IMR-90 (cell line): Measurements from ENCODE around the gene SLC12A7. TPM values are rescaled to one million over a fixed set of nuclear protein-coding genes. Genes with fewer than 3 reads are reported as not detected.

Source experiments
- ATAC-seq: fragments of 200-7000 bp; cut with Tn5 transposase; 2 replicates; pipeline ENCODE4 v1.9.1; 2020; ENCODE audit warnings: low read depth, mild to moderate bottlenecking, moderate library complexity
- BruUV-seq: library from RNA; stranded (reverse); fragments of 400-500 nt; replicated peaks from 2 replicates; lab custom pipeline; 2021; lab: Mats Ljungman, UMichigan
- CTCF ChIA-PET: fragments of 300-600 bp; formaldehyde crosslinking; extraction: SDS; loops from one replicate; lab custom pipeline; 2021; ENCODE audit warnings: antibody characterized with exemption; lab: Yijun Ruan, JAX
- POLR2A ChIA-PET: fragments of 300-600 bp; sonication (Branson Sonifier 250); formaldehyde crosslinking; loops from one replicate; lab custom pipeline; 2022; ENCODE audit warnings: antibody characterized with exemption; ENCODE audit not compliant: unreplicated experiment; lab: Charles Lee
- DNase-seq: peaks from one replicate; pipeline ENCODE4 v3.0.0; 2013
- H2AFZ ChIP-seq: replicated peaks from 2 replicates; pipeline ENCODE3; 2013; ENCODE audit warnings: low read length, mild to moderate bottlenecking; ENCODE audit not compliant: poor library complexity
- H2AK5ac ChIP-seq: 2 replicates; pipeline ENCODE4 v1.6.1; 2013; ENCODE audit warnings: low read depth, low read length, inconsistent platforms
- H2AK9ac ChIP-seq: replicated peaks from 2 replicates; pipeline ENCODE3; 2013; ENCODE audit warnings: mild to moderate bottlenecking, low read depth, low read length, moderate library complexity; ENCODE audit not compliant: poor library complexity
- H2BK120ac ChIP-seq: 2 replicates; pipeline ENCODE4 v1.6.1; 2013; ENCODE audit warnings: low read depth, low read length, inconsistent platforms
- H2BK15ac ChIP-seq: 3 replicates; pipeline ENCODE4 v1.6.1; 2013; ENCODE audit warnings: low read depth, low read length, inconsistent platforms
- H2BK20ac ChIP-seq: 2 replicates; pipeline ENCODE4 v1.6.1; 2013; ENCODE audit warnings: low read depth, mild to moderate bottlenecking, inconsistent platforms, low read length, moderate library complexity
- H2BK5ac ChIP-seq: 2 replicates; pipeline ENCODE4 v1.6.1; 2013; ENCODE audit warnings: mild to moderate bottlenecking, low read depth, low read length, inconsistent platforms; ENCODE audit not compliant: poor library complexity, severe bottlenecking
- H3K14ac ChIP-seq: replicated peaks from 2 replicates; pipeline ENCODE4 v1.6.1; 2013; ENCODE audit warnings: low read depth, low read length, inconsistent platforms
- H3K18ac ChIP-seq: 2 replicates; pipeline ENCODE4 v1.6.1; 2013; ENCODE audit warnings: low read depth, low read length, control low read depth
- H3K23ac ChIP-seq: 2 replicates; pipeline ENCODE4 v1.6.1; 2013; ENCODE audit warnings: low read depth, low read length, inconsistent platforms
- H3K27ac ChIP-seq: 2 replicates; pipeline ENCODE4 v1.5.1; 2013; ENCODE audit warnings: mild to moderate bottlenecking, control low read depth, low read length; ENCODE audit not compliant: insufficient read depth
- H3K27me3 ChIP-seq: 2 replicates; pipeline ENCODE4 v1.6.1; 2013; ENCODE audit warnings: low read length; ENCODE audit not compliant: control insufficient read depth, insufficient read depth
- H3K36me3 ChIP-seq: 2 replicates; pipeline ENCODE4 v1.6.1; 2013; ENCODE audit warnings: low read length, mixed read lengths; ENCODE audit not compliant: control insufficient read depth, insufficient read depth
- H3K4ac ChIP-seq: 2 replicates; pipeline ENCODE4 v1.6.1; 2013; ENCODE audit warnings: low read depth, low read length, inconsistent platforms
- H3K4me1 ChIP-seq: 2 replicates; pipeline ENCODE4 v1.6.1; 2013; ENCODE audit warnings: low read length, mixed read lengths; ENCODE audit not compliant: control insufficient read depth, insufficient read depth
- H3K4me2 ChIP-seq: 2 replicates; pipeline ENCODE4 v1.6.1; 2013; ENCODE audit warnings: low read depth, mild to moderate bottlenecking, control low read depth, low read length, moderate library complexity
- H3K4me3 ChIP-seq: 2 replicates; pipeline ENCODE4 v1.5.1; 2013; ENCODE audit warnings: low read depth, mild to moderate bottlenecking, control low read depth, low read length, moderate library complexity; ENCODE audit not compliant: insufficient read depth
- H3K56ac ChIP-seq: 2 replicates; pipeline ENCODE4 v1.6.1; 2013; ENCODE audit warnings: low read length, inconsistent platforms; ENCODE audit not compliant: insufficient read depth; ENCODE audit errors: extremely low read depth
- H3K79me1 ChIP-seq, 2 experiments: 2 replicates each; pipeline ENCODE4 v1.6.1; 2013; ENCODE audit warnings: low read length in 2 of 2, inconsistent platforms in 1 of 2, low read depth in 1 of 2
- H3K9ac ChIP-seq: 2 replicates; pipeline ENCODE4 v1.6.1; 2013; ENCODE audit warnings: low read depth, low read length, control low read depth
- H3K9me1 ChIP-seq: 2 replicates; pipeline ENCODE4 v1.6.1; 2013; ENCODE audit warnings: low read length, inconsistent platforms; ENCODE audit not compliant: insufficient read depth
- H3K9me3 ChIP-seq: 2 replicates; pipeline ENCODE4 v1.6.1; 2013; ENCODE audit warnings: low read length; ENCODE audit not compliant: control insufficient read depth, insufficient read depth
- H4K20me1 ChIP-seq: 2 replicates; pipeline ENCODE4 v1.6.1; 2013; ENCODE audit warnings: low read length, inconsistent platforms; ENCODE audit not compliant: insufficient read depth
- H4K5ac ChIP-seq: 2 replicates; pipeline ENCODE4 v1.6.1; 2013; ENCODE audit warnings: mild to moderate bottlenecking, low read depth, low read length, control low read depth
- H4K8ac ChIP-seq, 2 experiments: 2 replicates each; pipeline ENCODE4 v1.6.1; 2013; ENCODE audit warnings: low read depth in 2 of 2, low read length in 2 of 2, control low read depth in 1 of 2, inconsistent platforms in 1 of 2
- H4K91ac ChIP-seq: 2 replicates; pipeline ENCODE4 v1.6.1; 2013; ENCODE audit warnings: low read depth, low read length, inconsistent platforms; ENCODE audit not compliant: insufficient read depth
- BHLHE40 ChIP-seq: fragments of 150-350 bp; IDR thresholded peaks from 2 replicates; pipeline ENCODE4 v1.6.1; 2016; ENCODE audit warnings: mild to moderate bottlenecking, low read depth, low read length
- CHD1 ChIP-seq: IDR thresholded peaks from 2 replicates; pipeline ENCODE4 v1.6.1; 2012; ENCODE audit warnings: low read depth, low read length, improper control_type of control experiment
- FOS ChIP-seq: fragments of 150-350 bp; IDR thresholded peaks from 2 replicates; pipeline ENCODE4 v1.6.1; 2016; ENCODE audit warnings: low read depth, low read length
- MAFK ChIP-seq: IDR thresholded peaks from 2 replicates; pipeline ENCODE4 v1.6.1; 2012; ENCODE audit warnings: low read depth, low read length, improper control_type of control experiment
- MAZ ChIP-seq: IDR thresholded peaks from 2 replicates; pipeline ENCODE4 v1.6.1; 2012; ENCODE audit warnings: low read depth, mild to moderate bottlenecking, low read length, improper control_type of control experiment, moderate library complexity, borderline replicate concordance
- MXI1 ChIP-seq: IDR thresholded peaks from 2 replicates; pipeline ENCODE4 v1.6.1; 2012; ENCODE audit warnings: low read depth, mild to moderate bottlenecking, low read length, moderate library complexity, borderline replicate concordance
- NFE2L2 ChIP-seq: fragments of 150-350 bp; IDR thresholded peaks from 2 replicates; pipeline ENCODE4 v1.6.1; 2016; ENCODE audit warnings: low read depth, mild to moderate bottlenecking, low read length
- POLR2A ChIP-seq: IDR thresholded peaks from 2 replicates; pipeline ENCODE4 v1.6.1; 2012; ENCODE audit warnings: mild to moderate bottlenecking, low read depth, low read length
- RCOR1 ChIP-seq: IDR thresholded peaks from 2 replicates; pipeline ENCODE4 v1.6.1; 2012; ENCODE audit warnings: mild to moderate bottlenecking, low read length, improper control_type of control experiment; ENCODE audit not compliant: insufficient replicate concordance
- RFX5 ChIP-seq: IDR thresholded peaks from 2 replicates; pipeline ENCODE4 v1.8.0; 2012; ENCODE audit warnings: low read depth, mild to moderate bottlenecking, low read length, moderate library complexity
- SMC3 ChIP-seq: fragments of 150-350 bp; IDR thresholded peaks from 2 replicates; pipeline ENCODE4 v1.6.1; 2016; ENCODE audit warnings: low read depth, mild to moderate bottlenecking, antibody characterized with exemption, low read length, moderate library complexity
- WGBS, 2 experiments: methylation state at CpG; one replicate each; pipeline versions ENCODE4 v1.1.5 to v1.1.7; 2013; ENCODE audit warnings: missing lambda C conversion rate in 2 of 2; ENCODE audit not compliant: insufficient read length in 1 of 2; ENCODE audit errors: extremely low coverage in 2 of 2; 5-methylcytosine and 5-hydroxymethylcytosine counted together
- dilution Hi-C: fragments of 300-500 bp; cut with HindIII; formaldehyde crosslinking; loops from one replicate; pipeline ENCODE4 v1.14.3; 2018; ENCODE audit warnings: low sequenced_read_pairs; ENCODE audit not compliant: unreplicated experiment
- in situ Hi-C: fragments of 300-500 bp; cut with MboI; formaldehyde crosslinking; loops from 3 replicates; pipeline ENCODE4 v1.14.3; 2019; ENCODE audit warnings: low sequenced_read_pairs, inconsistent platforms, mixed read lengths
- intact Hi-C: fragments of 100-400 bp; cut with micrococcal nuclease; formaldehyde crosslinking; loops from 2 replicates; pipeline ENCODE4 v1.10.0; 2022
- polyA plus RNA-seq, 3 experiments: library from polyadenylated mRNA; depleted of rRNA; stranded (reverse); fragments of >200 nt; gene quantifications; 2 replicates each; pipeline ENCODE4 v1.2.3, GENCODE V29; 2012; ENCODE audit warnings: low replicate concordance in 1 of 3
- total RNA-seq: library from RNA; depleted of rRNA; stranded (reverse); fragments of >200 nt; gene quantifications from 2 replicates; pipeline ENCODE4 v1.2.3, GENCODE V29; 2012
- TF ChIP-seq, protein P1 (sequence below): fragments of 150-350 bp; IDR thresholded peaks from 2 replicates; pipeline ENCODE4 v1.6.1; 2017; ENCODE audit warnings: mild to moderate bottlenecking, antibody characterized with exemption, low read length, low read depth
- TF ChIP-seq, protein P2 (sequence below): conservative IDR thresholded peaks from 2 replicates; pipeline ENCODE4 v1.5.1; 2012; ENCODE audit warnings: mild to moderate bottlenecking, low read depth, low read length, improper control_type of control experiment

The SLC12A7 gene
- total and polyA plus RNA-seq, 2 of the 4 experiments (the other 2 are of a cell fraction) = 3.0 to 6.1 TPM

- in situ Hi-C loops (no loop called here), intact Hi-C loops (no loop called here), dilution Hi-C loops (no loop called here)
- H3K4me2 ChIP-seq = no peak overlapping the region
- ChIA-PET CTCF (no interaction called here), POLR2A (no interaction called here)
- no peak overlapping the region for H3K27ac ChIP-seq
- no peak overlapping the region for H3K9ac ChIP-seq
- no peak overlapping the region for H2AK5ac ChIP-seq
- H3K4me3 ChIP-seq = no peak overlapping the region
- H3K18ac ChIP-seq = no peak overlapping the region
- H3K4ac ChIP-seq = no peak overlapping the region
- H3K79me1 ChIP-seq = no peaks in the 10 kb centered on the region
- no peak overlapping the region for H4K8ac ChIP-seq
- no peak for TF ChIP-seq RFX5
- no peak for TF ChIP-seq RCOR1
- TF ChIP-seq FOS = no peak
- TF ChIP-seq SMC3 = no peak
- no peak for TF ChIP-seq MXI1
- TF ChIP-seq MAZ = no peak
- TF ChIP-seq, protein P1, sequence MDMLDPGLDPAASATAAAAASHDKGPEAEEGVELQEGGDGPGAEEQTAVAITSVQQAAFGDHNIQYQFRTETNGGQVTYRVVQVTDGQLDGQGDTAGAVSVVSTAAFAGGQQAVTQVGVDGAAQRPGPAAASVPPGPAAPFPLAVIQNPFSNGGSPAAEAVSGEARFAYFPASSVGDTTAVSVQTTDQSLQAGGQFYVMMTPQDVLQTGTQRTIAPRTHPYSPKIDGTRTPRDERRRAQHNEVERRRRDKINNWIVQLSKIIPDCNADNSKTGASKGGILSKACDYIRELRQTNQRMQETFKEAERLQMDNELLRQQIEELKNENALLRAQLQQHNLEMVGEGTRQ = no peak
- TF ChIP-seq, protein P2, sequence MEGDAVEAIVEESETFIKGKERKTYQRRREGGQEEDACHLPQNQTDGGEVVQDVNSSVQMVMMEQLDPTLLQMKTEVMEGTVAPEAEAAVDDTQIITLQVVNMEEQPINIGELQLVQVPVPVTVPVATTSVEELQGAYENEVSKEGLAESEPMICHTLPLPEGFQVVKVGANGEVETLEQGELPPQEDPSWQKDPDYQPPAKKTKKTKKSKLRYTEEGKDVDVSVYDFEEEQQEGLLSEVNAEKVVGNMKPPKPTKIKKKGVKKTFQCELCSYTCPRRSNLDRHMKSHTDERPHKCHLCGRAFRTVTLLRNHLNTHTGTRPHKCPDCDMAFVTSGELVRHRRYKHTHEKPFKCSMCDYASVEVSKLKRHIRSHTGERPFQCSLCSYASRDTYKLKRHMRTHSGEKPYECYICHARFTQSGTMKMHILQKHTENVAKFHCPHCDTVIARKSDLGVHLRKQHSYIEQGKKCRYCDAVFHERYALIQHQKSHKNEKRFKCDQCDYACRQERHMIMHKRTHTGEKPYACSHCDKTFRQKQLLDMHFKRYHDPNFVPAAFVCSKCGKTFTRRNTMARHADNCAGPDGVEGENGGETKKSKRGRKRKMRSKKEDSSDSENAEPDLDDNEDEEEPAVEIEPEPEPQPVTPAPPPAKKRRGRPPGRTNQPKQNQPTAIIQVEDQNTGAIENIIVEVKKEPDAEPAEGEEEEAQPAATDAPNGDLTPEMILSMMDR = no peak
- TF ChIP-seq BHLHE40 = no peak
- TF ChIP-seq MAFK = no peak
- no peak for TF ChIP-seq NFE2L2
- no peak for TF ChIP-seq POLR2A
- TF ChIP-seq CHD1 = no peak
- no peak overlapping the region for H2BK120ac ChIP-seq
- H3K27me3 ChIP-seq = no peaks in the 10 kb centered on the region
- H4K20me1 ChIP-seq = no peaks in the 10 kb centered on the region; the same call in 1 of the 2 replicates
- no TSS peak for BruUV-seq
- H3K14ac ChIP-seq = no peak overlapping the region
- H3K9me3 ChIP-seq = no peaks in the 10 kb centered on the region
- no peak overlapping the region for H4K5ac ChIP-seq
- no peaks in the 10 kb centered on the region for H3K4me1 ChIP-seq
- H2AFZ ChIP-seq = no peak overlapping the region
- DNase-seq = no peak
- H4K91ac ChIP-seq = no peak overlapping the region
- H3K23ac ChIP-seq = no peak overlapping the region
- no peaks in the 10 kb centered on the region for H3K9me1 ChIP-seq
- 96% methylated on average over 10 of the region's 26 CpGs; no CpG with 5 or more reads in 1 of the 2 experiments for WGBS, 2 experiments
- H3K56ac ChIP-seq = no peak overlapping the region
- no peak overlapping the region for H2AK9ac ChIP-seq
- no peak overlapping the region for H2BK20ac ChIP-seq
- no peak for ATAC-seq
- no peak overlapping the region for H2BK5ac ChIP-seq
- H3K36me3 ChIP-seq = peaks cover 27% of the 10 kb centered on the region; the same call in 1 of the 2 replicates
- no peak overlapping the region for H2BK15ac ChIP-seq
These were observed 23.8 kb downstream of the SLC12A7 start for GRCh38 chr5:1088031-1088430.
